HG03558 (cell line): ENCODE measurements around the gene CLDN3.

ENCODE experiments used
- ATAC-seq: cut with Tn5 transposase; IDR thresholded peaks from one replicate; pipeline ENCODE4 v1.9.1; 2021; ENCODE audit warnings: moderate number of reproducible peaks; ENCODE audit not compliant: unreplicated experiment; ENCODE audit errors: extremely low read depth

CLDN3 gene

GRCh38 chr7:73773700-73774517 lies 3.8 kb upstream of the CLDN3 start:
- no peak for ATAC-seq

- ATAC-seq: no peak
Measured at GRCh38 chr7:73770860-73771670, 995 bp upstream of the CLDN3 start.

- no peak for ATAC-seq
Measured at GRCh38 chr7:73769481-73770001, 529 bp downstream of the CLDN3 start.

- ATAC-seq: no peak
Measured at GRCh38 chr7:73768641-73769480, 1.2 kb downstream of the CLDN3 start.

GRCh38 chr7:73766556-73767229 lies 3.4 kb downstream of the CLDN3 start:
- no peak for ATAC-seq

- no peak for ATAC-seq
Measured at GRCh38 chr7:73762659-73762999, 7.4 kb downstream of the CLDN3 start.

GRCh38 chr7:73761854-73762658 lies 8.0 kb downstream of the CLDN3 start:
- no peak for ATAC-seq

- ATAC-seq: no peak
Measured at GRCh38 chr7:73758581-73759138, 11.4 kb downstream of the CLDN3 start.

GRCh38 chr7:73749931-73750776 lies 19.9 kb downstream of the CLDN3 start:
- ATAC-seq: no peak

- ATAC-seq: no peak
Measured at GRCh38 chr7:73746378-73746777, 23.7 kb downstream of the CLDN3 start.

GRCh38 chr7:73742753-73743641 lies 27.1 kb downstream of the CLDN3 start:
- ATAC-seq: no peak

GRCh38 chr7:73742338-73742752 lies 27.7 kb downstream of the CLDN3 start:
- ATAC-seq: no peak

GRCh38 chr7:73741600-73741999 lies 28.5 kb downstream of the CLDN3 start:
- ATAC-seq: no peak

- ATAC-seq: no peak
Measured at GRCh38 chr7:73740771-73741170, 29.3 kb downstream of the CLDN3 start.

GRCh38 chr7:73740212-73740611 lies 29.9 kb downstream of the CLDN3 start:
- no peak for ATAC-seq

GRCh38 chr7:73739387-73739767 lies 30.7 kb downstream of the CLDN3 start:
- no peak for ATAC-seq
